ENCODE measurements around the gene UTP18.

DNA sequence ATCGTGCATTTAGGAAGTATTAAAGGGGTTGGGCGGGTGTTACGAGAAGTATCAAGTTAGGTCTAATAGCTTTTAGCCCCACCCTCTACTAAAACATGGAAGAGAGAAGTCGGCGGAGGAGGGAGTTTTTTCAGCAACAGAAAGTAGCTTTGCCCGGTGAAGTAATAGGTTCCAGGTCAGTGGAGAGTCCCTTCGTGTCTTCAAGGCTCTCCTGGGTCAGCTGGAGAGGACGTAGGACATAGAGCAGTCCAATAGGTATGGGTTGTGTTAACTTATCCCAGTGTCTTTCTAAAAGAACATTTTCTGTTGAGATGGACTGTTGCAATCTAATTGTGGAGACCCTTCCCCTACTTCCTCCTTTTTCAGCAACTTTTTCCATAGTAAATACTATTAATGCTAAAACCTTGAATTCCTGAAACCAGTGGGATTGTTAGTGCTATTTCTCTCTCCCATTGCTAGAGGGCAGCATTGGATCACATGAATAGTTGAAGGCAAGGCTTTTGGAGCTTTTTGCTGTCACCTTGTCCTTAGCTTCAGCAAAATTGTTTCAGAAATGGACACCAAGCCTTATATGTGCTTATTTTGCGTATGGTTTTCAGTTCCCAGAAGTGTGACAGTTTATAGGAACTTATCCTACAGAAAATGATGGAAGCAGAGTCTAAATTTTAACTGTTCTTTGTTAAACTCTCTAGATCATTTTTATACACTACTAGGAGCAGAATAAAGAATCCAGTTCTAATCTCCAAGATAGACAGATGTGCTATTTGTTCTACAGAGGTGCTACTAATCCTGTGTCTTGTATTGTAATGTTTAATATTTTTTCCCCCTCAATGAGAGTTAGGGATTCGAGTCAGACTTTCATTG is 38.4 kb downstream of the UTP18 start:
- TF ChIP-seq, protein P1, sequence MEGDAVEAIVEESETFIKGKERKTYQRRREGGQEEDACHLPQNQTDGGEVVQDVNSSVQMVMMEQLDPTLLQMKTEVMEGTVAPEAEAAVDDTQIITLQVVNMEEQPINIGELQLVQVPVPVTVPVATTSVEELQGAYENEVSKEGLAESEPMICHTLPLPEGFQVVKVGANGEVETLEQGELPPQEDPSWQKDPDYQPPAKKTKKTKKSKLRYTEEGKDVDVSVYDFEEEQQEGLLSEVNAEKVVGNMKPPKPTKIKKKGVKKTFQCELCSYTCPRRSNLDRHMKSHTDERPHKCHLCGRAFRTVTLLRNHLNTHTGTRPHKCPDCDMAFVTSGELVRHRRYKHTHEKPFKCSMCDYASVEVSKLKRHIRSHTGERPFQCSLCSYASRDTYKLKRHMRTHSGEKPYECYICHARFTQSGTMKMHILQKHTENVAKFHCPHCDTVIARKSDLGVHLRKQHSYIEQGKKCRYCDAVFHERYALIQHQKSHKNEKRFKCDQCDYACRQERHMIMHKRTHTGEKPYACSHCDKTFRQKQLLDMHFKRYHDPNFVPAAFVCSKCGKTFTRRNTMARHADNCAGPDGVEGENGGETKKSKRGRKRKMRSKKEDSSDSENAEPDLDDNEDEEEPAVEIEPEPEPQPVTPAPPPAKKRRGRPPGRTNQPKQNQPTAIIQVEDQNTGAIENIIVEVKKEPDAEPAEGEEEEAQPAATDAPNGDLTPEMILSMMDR (IDR thresholded peaks at IDR 0.05), result peak; percentile 20 to 58 (median 39)
- no peak for TF ChIP-seq POLR2A (IDR thresholded peaks at IDR 0.05)

Data from esophagus squamous epithelium (tissue), 4 donors.